Measurements from ENCODE around the gene WDR5.
"Not testable (repeated sequence)": the region's sequence is repeated elsewhere in the genome, so short reads cannot be mapped to it uniquely, and the experiment has no call there.

Gene WDR5

GRCh38 chr9:134135343-134136117 lies at the start of gene WDR5:
TSS of gene WDR5 (plus strand) at chr9:134136082. CDS start at chr9:134139878, 3,796 bp downstream.
- peak; percentile 98 for DNase-seq (ENCODE audit: low spot score)

- DNase-seq (ENCODE audit: low spot score): no peak
These were observed 47.7 kb upstream of the WDR5 start for GRCh38 chr9:134088063-134088725.

- DNase-seq (ENCODE audit: low spot score): no peak
These were observed 45.9 kb upstream of the WDR5 start for GRCh38 chr9:134089972-134090371.

DNA sequence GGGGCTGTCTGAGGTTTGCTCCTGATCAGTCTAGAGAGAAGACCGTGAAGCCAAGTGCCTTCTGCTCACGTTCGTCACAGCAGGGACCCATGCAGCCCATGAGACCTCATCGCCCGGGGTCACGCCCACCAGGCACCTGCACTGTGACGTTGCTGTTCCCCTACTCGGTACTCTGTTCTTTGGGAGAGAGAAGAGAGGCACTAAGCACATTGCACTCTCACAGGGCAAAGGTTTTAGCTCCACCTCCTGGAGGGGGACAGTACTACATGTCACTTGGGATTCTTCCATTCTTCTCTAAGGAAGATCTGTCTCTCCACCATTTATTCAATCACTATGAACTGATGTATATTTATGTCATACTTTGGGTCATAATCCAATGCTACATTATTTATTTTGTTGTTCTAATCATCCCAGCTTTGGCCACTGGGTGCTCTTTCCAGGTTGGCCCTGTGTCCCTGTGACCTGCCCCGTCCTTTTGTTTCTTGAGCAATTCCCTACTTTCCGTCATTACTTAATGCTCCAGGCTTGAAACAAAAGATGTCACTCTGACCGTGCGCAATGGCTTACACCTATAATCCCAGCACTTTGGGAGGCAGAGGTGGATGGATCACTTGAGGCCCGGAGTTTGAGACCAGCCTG lies 36.6 kb upstream of the WDR5 start:
- DNase-seq (ENCODE audit: low spot score): peak; percentile 62

DNA sequence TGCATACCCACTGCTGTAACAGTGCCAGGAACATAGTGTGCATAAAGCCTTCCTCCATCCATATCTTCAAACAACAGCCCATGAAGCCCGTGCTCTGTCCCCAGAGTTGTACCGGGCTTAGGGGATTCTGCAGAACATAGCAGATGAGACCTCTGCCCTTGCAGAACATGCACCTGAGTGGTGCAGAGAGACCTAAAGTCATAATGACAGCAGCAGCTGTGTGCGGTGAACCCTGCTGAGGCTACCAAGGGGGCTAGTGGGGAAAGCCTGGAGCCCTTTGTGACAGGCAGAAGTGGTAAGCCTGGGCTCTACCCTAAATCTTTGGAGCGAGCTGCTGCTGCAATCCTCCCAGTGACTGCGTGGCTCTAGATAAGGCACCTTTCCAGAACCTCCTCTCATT lies 35.8 kb upstream of the WDR5 start:
- no peak for DNase-seq (ENCODE audit: low spot score)

DNA sequence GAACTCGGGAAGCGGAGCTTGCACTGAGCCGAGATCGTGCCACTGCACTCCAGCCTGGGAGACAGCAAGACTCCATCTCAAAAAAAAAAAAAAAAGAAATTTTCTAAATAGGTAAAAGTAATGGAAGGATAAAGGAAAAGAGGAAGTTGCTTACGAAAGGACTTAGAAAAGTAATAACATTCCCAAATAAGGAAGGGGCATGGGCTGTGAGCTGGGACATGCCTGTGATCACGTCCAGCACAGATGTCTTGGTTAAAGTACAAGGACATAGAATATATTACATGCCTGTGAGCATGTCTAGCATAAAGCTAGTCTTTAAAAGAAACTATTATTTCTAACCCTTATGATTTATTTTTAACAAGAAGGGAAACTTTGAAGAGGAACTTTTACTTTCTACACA lies 34.7 kb upstream of the WDR5 start:
- DNase-seq (ENCODE audit: low spot score): not testable (repeated sequence)

DNA sequence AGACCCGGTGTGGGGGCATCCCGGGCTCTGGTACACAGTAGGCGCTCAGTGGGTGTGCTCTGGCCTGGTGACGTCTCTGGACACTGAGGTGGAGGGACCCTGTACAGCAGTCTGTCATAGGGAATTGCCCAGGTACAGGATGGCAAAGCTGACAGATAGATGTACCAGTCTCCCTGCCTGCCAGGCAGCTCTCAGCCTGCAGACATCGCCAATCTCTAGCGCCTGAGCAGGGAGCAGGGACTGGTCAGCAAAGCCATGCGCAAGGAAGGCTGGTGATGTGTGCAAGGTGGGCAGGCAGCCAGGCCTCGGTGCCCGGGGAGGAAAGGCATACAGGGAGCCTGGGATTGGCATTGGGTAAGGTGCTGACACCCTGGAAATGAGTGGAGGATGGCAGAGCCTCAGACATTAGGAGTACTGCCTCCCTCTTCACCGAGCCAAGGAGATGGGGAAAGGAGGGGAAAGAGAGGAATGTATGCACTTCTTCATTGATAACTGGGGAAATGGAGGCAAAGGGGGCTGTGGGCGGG lies 34.2 kb upstream of the WDR5 start:
- DNase-seq (ENCODE audit: low spot score): no peak

DNA sequence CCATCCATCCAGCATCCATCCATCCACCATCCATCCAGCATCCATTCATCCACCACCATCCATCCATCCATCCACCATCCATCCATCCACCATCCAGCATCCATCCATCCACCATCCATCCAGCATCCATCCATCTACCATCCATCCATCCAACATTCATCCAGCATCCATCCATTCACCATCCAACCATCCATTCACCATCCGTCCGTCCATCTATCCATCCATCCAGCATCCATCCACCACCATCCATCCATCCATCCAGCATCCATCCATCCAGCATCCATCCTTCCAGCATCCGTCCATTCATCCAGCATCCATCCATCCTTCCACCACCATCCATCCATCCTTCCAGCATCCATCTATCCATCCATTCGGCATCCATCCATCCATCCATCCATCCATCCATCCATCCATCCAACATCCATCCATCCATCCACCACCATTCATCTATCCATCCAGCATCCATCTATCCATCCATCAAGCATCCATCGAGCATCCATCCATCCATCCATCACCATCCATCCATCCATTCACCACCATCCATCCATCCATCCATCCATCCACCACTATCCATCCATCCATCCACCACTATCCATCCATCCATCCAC lies 32.4 kb upstream of the WDR5 start:
- DNase-seq (ENCODE audit: low spot score): no peak

GRCh38 chr9:134111064-134111463 lies 24.8 kb upstream of the WDR5 start:
- no peak for DNase-seq (ENCODE audit: low spot score)

DNA sequence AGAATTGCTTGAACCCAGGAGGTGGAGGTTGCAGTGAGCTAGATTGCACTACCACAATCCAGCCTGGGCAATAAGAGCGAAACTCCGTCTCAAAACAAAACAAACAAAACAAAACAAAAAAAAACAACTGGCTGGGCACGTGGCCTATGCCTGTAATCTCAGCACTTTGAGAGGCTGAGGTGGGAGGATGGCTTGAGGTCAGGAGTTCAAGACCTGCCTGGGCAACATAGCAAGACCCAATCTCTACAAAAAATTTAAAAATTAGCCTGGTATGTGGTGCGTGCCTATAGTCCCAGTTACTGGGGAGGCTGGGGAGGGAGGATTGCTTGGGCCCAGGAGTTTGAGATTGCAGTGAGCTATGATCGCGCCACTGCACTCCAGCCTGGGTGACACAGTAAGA lies 23.3 kb upstream of the WDR5 start:
- DNase-seq (ENCODE audit: low spot score): no peak

GRCh38 chr9:134118972-134119371 lies 16.9 kb upstream of the WDR5 start:
- not testable (repeated sequence) for DNase-seq (ENCODE audit: low spot score)

DNA sequence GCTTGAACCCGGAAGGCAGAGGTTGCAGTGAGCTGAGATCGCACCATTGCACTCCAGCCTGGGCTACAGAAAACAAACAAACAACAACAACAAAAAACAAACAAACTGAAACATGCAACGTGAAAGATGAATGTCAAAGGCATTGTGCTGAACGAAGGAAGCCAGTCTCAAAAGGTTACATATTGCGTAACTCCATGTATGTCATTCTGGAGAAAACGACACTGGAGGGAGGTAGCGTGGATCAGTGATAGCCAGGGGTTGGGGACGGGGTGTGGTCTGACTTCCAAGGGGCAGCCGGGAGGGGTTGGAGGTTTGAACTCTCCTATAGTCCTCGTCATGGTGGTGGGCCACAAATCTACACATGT lies 12.1 kb upstream of the WDR5 start:
- no peak for DNase-seq (ENCODE audit: low spot score)

DNA sequence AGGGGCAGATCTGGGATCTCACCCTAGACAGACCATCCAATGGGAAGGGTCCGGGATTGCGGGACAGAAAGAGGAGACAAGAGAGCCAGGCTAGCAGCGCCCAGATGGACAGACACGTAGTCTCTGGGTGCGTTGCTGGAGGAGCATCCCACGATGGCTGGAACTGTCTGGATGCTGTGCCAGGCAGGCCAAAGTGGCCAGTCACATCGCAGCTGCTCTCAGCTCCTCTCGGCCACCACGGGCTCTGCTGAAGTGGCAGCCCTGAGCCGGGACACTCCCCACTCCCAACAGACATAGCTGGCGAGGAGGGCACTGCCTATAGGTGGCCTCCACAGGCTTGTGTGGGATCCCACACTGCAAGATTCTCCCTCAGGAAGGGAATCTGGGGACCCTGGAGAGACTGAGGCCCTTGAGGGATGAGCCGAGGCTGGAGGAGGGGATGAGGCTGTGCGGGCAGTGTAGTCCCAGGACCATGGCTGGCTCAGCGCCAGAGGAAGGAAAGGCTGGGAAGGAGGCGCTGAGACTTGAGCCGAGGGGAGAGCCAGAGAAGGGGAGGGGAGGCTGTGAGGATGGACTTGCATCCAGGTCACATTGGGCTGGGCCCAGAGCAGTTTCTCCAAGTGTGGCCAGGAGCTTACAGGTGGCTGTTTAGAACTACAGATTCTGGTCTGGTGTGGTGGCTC lies 10.3 kb upstream of the WDR5 start:
- no peak for DNase-seq (ENCODE audit: low spot score)

DNA sequence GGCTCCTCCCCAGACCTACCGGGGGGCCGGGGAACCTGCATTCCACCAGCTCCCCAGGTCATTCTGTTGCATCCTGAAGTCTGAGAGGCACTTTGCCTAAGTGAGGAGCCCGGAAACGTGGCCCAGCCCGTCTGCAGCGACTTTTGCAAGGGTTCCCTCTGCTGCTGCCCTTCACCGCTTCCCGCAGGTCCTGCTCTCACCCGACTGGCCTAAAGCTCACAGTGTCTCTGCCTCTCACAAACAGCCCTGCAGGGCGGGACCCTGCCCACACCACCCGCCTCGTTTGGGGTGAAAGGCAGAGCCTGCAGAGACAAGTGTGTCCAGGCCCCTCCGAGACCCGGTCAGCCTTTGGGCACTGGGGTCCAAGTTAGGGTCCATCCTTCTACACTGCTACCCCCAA lies 9.5 kb upstream of the WDR5 start:
- no peak for DNase-seq (ENCODE audit: low spot score)

GRCh38 chr9:134127065-134127580 lies 8.8 kb upstream of the WDR5 start:
- no peak for DNase-seq (ENCODE audit: low spot score)

DNA sequence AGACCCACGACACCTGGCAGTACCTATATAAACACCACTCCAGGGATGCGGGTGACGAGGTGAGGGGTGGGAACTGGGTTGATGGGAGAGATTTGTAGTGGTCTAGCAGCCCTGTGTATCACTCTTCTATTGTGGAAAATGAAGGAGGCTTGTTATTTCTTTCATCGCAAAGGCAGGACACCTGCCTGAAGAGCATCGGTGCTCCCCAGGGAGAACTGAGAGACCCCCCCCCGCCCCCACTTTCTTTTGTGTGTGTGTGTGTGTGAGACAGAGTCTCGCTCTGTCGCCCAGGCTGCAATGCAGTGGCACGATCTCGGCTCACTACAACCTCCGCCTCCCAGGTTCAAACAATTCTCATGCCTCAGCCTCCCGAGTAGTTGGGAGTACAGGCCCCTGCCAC lies 8.3 kb upstream of the WDR5 start:
- DNase-seq (ENCODE audit: low spot score): no peak

GRCh38 chr9:134128727-134129679 lies 6.9 kb upstream of the WDR5 start:
- DNase-seq (ENCODE audit: low spot score): no peak

GRCh38 chr9:134130503-134131375 lies 5.1 kb upstream of the WDR5 start:
- DNase-seq (ENCODE audit: low spot score): no peak

- no peak for DNase-seq (ENCODE audit: low spot score)
These were observed 4.2 kb upstream of the WDR5 start for GRCh38 chr9:134131471-134132207.

Data from HuH-7 (cell line).